K562 (cell line): Measurements from ENCODE around the gene WASL. TPM values are rescaled to one million over a fixed set of nuclear protein-coding genes. Genes with fewer than 3 reads are reported as not detected.

ENCODE experiments used
- CBX5 ChIP-seq: IDR thresholded peaks from 2 replicates; pipeline ENCODE4 v1.6.1; 2014; ENCODE audit warnings: low read depth, borderline replicate concordance
- HDAC2 ChIP-seq: fragments of 450-650 bp; IDR thresholded peaks from 2 replicates; pipeline ENCODE4 v1.6.1; 2016; ENCODE audit warnings: mild to moderate bottlenecking
- JUN ChIP-seq, 2 experiments: sonication (generic) in 1 of 2; formaldehyde crosslinking in 1 of 2; IDR thresholded peaks; 2 replicates each; pipeline versions ENCODE4 v1.6.1 to v1.8.0; 2012 to 2022; ENCODE audit warnings: borderline replicate concordance in 2 of 2, mild to moderate bottlenecking in 2 of 2, improper control_type of control experiment in 1 of 2, low read depth in 1 of 2, low read length in 1 of 2, missing genetic modification reagents in 1 of 2
- KDM1A ChIP-seq, 2 experiments: fragments of 450-650 bp; IDR thresholded peaks; 2 replicates each; pipeline ENCODE4 v1.6.1; 2016; ENCODE audit warnings: mild to moderate bottlenecking in 2 of 2
- MCM3 ChIP-seq: fragments of 450-650 bp; IDR thresholded peaks from 2 replicates; pipeline ENCODE4 v1.6.1; 2016
- MEF2A ChIP-seq: IDR thresholded peaks from 2 replicates; pipeline ENCODE4 v1.6.1; 2011; ENCODE audit warnings: low read depth, mild to moderate bottlenecking, low read length, moderate library complexity; ENCODE audit not compliant: control insufficient read depth
- POLR2G ChIP-seq: fragments of 200-400 bp; formaldehyde crosslinking; IDR thresholded peaks from 2 replicates; pipeline ENCODE4 v1.6.1; 2017; ENCODE audit warnings: low read depth, mild to moderate bottlenecking, antibody characterized with exemption, low read length, moderate library complexity
- PURB ChIP-seq: sonication (generic); formaldehyde crosslinking; IDR thresholded peaks from 2 replicates; pipeline ENCODE4 v1.9.0; 2021; ENCODE audit warnings: low read depth, mild to moderate bottlenecking, missing genetic modification reagents
- SIRT6 ChIP-seq: IDR thresholded peaks from one replicate; pipeline ENCODE4 v1.6.1; 2012; ENCODE audit warnings: low read depth, mild to moderate bottlenecking, control low read depth, inconsistent platforms, low read length, moderate library complexity
- TGIF2 ChIP-seq: sonication (generic); formaldehyde crosslinking; IDR thresholded peaks from 2 replicates; pipeline ENCODE4 v1.8.1; 2022; ENCODE audit warnings: mild to moderate bottlenecking, missing genetic modification reagents, moderate library complexity
- ZBTB7A ChIP-seq: IDR thresholded peaks from 2 replicates; pipeline ENCODE4 v1.6.1; 2011; ENCODE audit warnings: low read depth, mild to moderate bottlenecking, low read length, moderate library complexity, borderline replicate concordance; ENCODE audit not compliant: control insufficient read depth
- ZNF263 ChIP-seq: sonication (generic); formaldehyde crosslinking; IDR thresholded peaks from 2 replicates; pipeline ENCODE4 v1.8.0; 2022; ENCODE audit warnings: mild to moderate bottlenecking, missing genetic modification reagents, borderline replicate concordance
- ZNF384 ChIP-seq: IDR thresholded peaks from 2 replicates; pipeline ENCODE4 v1.6.1; 2012; ENCODE audit warnings: low read depth, low read length, improper control_type of control experiment
- ZNF75A ChIP-seq: fragments of 450-650 bp; formaldehyde crosslinking; IDR thresholded peaks from 2 replicates; pipeline ENCODE4 v1.4.0; 2020; ENCODE audit warnings: mild to moderate bottlenecking
- polyA plus RNA-seq, 8 experiments: library from polyadenylated mRNA; depleted of rRNA in 4 of 8; stranded (reverse) in 5 of 8; unstranded in 3 of 8; fragments of >200 nt; fragmentation: Nextera tagmentation in 2 of 8; fragmentation: Illumina TruSeq in 1 of 8; extraction: Ambion mirVana in 2 of 8; extraction: Trizol in 1 of 8; gene quantifications; 2 replicates each; pipeline versions ENCODE4 v1.2.1 to v1.2.3, GENCODE V29; 2011 to 2014; ENCODE audit warnings: inconsistent platforms in 1 of 8, missing spikeins in 1 of 8
- total RNA-seq, 7 experiments: library from RNA; depleted of rRNA in 6 of 7; stranded (reverse); fragments of >200 nt in 6 of 7; fragmentation: Illumina TruSeq in 2 of 7; extraction: Trizol in 2 of 7; gene quantifications; 2 replicates each; pipeline versions ENCODE4 v1.2.1 to v1.2.3, GENCODE V29; 2011 to 2021; ENCODE audit warnings: low replicate concordance in 1 of 7
- TF ChIP-seq, protein P1 (sequence below): IDR thresholded peaks from 2 replicates; pipeline ENCODE4 v1.6.1; 2011; ENCODE audit warnings: borderline replicate concordance, low read depth, mild to moderate bottlenecking, moderate library complexity, low read length; ENCODE audit not compliant: insufficient read depth, poor library complexity, severe bottlenecking
- TF ChIP-seq, protein P2 (sequence below), 3 experiments: fragments of 200-800 bp in 1 of 3; sonication (Bioruptor generic) in 1 of 3; sonication (generic) in 1 of 3; formaldehyde crosslinking in 1 of 3; IDR thresholded peaks; 2 replicates each; pipeline versions ENCODE4 v1.6.1 to v1.8.0; 2016 to 2022; ENCODE audit warnings: mild to moderate bottlenecking in 2 of 3, missing compliant biosample characterization in 2 of 3, missing genetic modification characterization in 2 of 3, missing genetic modification reagents in 1 of 3
- TF ChIP-seq, protein P3 (sequence below): fragments of 450-650 bp; conservative IDR thresholded peaks from 2 replicates; pipeline ENCODE4 v1.6.1; 2016; ENCODE audit warnings: missing genetic modification characterization, low read depth, mild to moderate bottlenecking, control low read depth, missing compliant biosample characterization
- TF ChIP-seq, protein P4 (sequence below): fragments of 250-450 bp; sonication (Bioruptor Pico); IDR thresholded peaks from 2 replicates; pipeline ENCODE4 v1.9.0; 2021; ENCODE audit warnings: mild to moderate bottlenecking
- TF ChIP-seq, protein P5 (sequence below): fragments of 450-650 bp; formaldehyde crosslinking; IDR thresholded peaks from 2 replicates; pipeline ENCODE4 v1.4.0; 2020; ENCODE audit warnings: mild to moderate bottlenecking, mixed read lengths

The WASL gene
- total and polyA plus RNA-seq, 9 of the 15 experiments (the other 6 are each of a cell fraction or from before 2014, with no cell fraction given), result 3.2 to 13.9 (median 8.3) TPM

DNA sequence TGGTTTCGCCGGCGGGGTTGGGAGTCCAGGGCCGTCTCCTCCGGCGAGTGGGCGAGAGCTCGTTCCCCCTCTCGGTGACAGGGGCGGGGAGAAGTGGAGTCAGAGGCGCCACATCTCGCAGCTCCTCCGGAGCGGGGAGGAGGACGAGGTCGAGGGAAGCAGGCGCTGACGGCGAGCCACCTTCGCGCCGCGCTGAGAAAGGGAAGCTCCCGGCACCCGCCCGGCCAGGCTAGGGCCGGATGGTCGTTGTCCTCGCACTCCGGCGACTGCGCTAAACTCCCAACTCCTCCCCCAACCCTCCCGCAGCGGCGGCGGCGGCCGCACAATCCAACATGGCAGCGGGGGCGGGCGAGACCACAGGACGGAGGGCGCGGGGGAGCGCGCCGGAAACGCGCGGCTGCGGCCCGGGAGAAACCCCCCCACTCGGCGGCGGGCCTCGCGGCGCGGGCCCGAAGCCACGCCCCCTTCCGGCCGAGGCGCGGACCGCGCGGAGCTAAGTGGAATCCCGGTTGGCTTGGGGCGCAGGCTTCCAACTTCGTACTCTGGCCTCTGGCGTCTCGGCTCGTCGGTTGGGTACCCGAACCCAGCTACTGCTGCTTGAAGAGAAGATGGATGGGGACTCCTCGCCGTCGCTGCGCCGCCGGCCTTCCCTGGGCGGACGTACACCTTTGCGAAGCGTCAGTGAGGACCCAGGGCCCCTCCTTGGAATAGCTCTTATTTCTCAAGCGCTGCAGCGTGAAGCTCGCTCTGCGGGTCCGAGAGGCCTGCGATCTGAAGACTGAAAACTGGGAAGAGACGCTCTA, at the start of gene WASL (continued):
- TF ChIP-seq POLR2G (peak; percentile 99), TGIF2 (CRISPR knock-in tag) (0 out of 2 replicates have a peak, but pooled peaks have one; percentile 34), KDM1A (IDR thresholded peaks at IDR 0.05) (no peak; a peak in 1 of 4 replicates), ZNF75A (CRISPR knock-in tag) (no peak), MEF2A (no peak; the same call in 1 of the 2 replicates), PURB (no peak), ZBTB7A (peak; percentile 63; the same call in 1 of the 2 replicates), SIRT6 (no peak), CBX5 (0 out of 2 replicates have a peak, but pooled peaks have one; percentile 52), ZNF384 (no peak; the same call in none of the 2 replicates), ZNF263 (no peak; the same call in 1 of the 2 replicates), HDAC2 (no peak; the same call in 1 of the 2 replicates), MCM3 (no peak), JUN (IDR thresholded peaks at IDR 0.05; ENCODE audit: borderline replicate concordance, low read depth, low read length) (0 out of 2 replicates have a peak, but pooled peaks have one; percentile 7), JUN (CRISPR knock-in tag; IDR thresholded peaks at IDR 0.05; ENCODE audit: borderline replicate concordance) (peak; percentile 91)
- TF ChIP-seq, protein P1, sequence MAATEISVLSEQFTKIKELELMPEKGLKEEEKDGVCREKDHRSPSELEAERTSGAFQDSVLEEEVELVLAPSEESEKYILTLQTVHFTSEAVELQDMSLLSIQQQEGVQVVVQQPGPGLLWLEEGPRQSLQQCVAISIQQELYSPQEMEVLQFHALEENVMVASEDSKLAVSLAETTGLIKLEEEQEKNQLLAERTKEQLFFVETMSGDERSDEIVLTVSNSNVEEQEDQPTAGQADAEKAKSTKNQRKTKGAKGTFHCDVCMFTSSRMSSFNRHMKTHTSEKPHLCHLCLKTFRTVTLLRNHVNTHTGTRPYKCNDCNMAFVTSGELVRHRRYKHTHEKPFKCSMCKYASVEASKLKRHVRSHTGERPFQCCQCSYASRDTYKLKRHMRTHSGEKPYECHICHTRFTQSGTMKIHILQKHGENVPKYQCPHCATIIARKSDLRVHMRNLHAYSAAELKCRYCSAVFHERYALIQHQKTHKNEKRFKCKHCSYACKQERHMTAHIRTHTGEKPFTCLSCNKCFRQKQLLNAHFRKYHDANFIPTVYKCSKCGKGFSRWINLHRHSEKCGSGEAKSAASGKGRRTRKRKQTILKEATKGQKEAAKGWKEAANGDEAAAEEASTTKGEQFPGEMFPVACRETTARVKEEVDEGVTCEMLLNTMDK, result peak; percentile 35
- TF ChIP-seq, protein P2, sequence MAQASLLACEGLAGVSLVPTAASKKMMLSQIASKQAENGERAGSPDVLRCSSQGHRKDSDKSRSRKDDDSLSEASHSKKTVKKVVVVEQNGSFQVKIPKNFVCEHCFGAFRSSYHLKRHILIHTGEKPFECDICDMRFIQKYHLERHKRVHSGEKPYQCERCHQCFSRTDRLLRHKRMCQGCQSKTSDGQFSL (CRISPR knock-in tag; IDR thresholded peaks at IDR 0.05), result peak; percentile 100
- TF ChIP-seq, protein P2 (tag; IDR thresholded peaks at IDR 0.05), result peak in 1 of 2 experiments; percentile 99; a peak in 2 of 4 replicates
- TF ChIP-seq, protein P3, sequence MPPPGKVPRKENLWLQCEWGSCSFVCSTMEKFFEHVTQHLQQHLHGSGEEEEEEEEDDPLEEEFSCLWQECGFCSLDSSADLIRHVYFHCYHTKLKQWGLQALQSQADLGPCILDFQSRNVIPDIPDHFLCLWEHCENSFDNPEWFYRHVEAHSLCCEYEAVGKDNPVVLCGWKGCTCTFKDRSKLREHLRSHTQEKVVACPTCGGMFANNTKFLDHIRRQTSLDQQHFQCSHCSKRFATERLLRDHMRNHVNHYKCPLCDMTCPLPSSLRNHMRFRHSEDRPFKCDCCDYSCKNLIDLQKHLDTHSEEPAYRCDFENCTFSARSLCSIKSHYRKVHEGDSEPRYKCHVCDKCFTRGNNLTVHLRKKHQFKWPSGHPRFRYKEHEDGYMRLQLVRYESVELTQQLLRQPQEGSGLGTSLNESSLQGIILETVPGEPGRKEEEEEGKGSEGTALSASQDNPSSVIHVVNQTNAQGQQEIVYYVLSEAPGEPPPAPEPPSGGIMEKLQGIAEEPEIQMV (tag), result peak; percentile 91
- TF ChIP-seq, protein P4, sequence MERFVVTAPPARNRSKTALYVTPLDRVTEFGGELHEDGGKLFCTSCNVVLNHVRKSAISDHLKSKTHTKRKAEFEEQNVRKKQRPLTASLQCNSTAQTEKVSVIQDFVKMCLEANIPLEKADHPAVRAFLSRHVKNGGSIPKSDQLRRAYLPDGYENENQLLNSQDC (CRISPR knock-in tag), result peak; percentile 96
- TF ChIP-seq, protein P5, sequence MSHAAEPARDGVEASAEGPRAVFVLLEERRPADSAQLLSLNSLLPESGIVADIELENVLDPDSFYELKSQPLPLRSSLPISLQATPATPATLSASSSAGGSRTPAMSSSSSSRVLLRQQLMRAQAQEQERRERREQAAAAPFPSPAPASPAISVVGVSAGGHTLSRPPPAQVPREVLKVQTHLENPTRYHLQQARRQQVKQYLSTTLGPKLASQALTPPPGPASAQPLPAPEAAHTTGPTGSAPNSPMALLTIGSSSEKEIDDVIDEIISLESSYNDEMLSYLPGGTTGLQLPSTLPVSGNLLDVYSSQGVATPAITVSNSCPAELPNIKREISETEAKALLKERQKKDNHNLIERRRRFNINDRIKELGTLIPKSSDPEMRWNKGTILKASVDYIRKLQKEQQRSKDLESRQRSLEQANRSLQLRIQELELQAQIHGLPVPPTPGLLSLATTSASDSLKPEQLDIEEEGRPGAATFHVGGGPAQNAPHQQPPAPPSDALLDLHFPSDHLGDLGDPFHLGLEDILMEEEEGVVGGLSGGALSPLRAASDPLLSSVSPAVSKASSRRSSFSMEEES, result 0 out of 2 replicates have a peak, but pooled peaks have one; percentile 7
